Measurements from ENCODE around the gene SUN2. TPM values are rescaled to one million over a fixed set of nuclear protein-coding genes. Genes with fewer than 3 reads are reported as not detected.

SUN2 gene
- total and polyA plus RNA-seq, 8 donors = 25.3 to 387 (median 117) TPM

- no peak for DNase-seq
- WGBS, 5 donors = 88 to 95% (median 93%) methylated on average over 14 to 18 of the region's 18 CpGs
- TF ChIP-seq POLR2A (IDR thresholded peaks at IDR 0.05) (no peak), POLR2AphosphoS5 (IDR thresholded peaks at IDR 0.05) (no peak), EP300 (IDR thresholded peaks at IDR 0.05) (no peak), CTCF (IDR thresholded peaks at IDR 0.05) (no peak)
Measured at GRCh38 chr22:38725900-38726655, 29.7 kb downstream of the SUN2 start.

GRCh38 chr22:38724926-38725571, 30.7 kb downstream of the SUN2 start:
- no peak overlapping the region for H3K4me3 ChIP-seq
- H3K27ac ChIP-seq = no peak overlapping the region
- intact Hi-C loops (cut with DNase I; ENCODE audit: low total_unique reads) = no loop called here
- no peaks in the 10 kb centered on the region for H3K27me3 ChIP-seq
- peaks cover 79 to 100% (median 100%) of the 10 kb centered on the region in 4 donors for H3K36me3 ChIP-seq
- DNase-seq = peak in 1 of 2 donors; percentile 51
- peak in 1 of 3 donors; percentile 11 for TF ChIP-seq POLR2AphosphoS5 (IDR thresholded peaks at IDR 0.05)
- no peak for TF ChIP-seq EP300 (IDR thresholded peaks at IDR 0.05)
- no peak for TF ChIP-seq POLR2A (IDR thresholded peaks at IDR 0.05)
- peak in 2 of 7 experiments; percentile 15 for TF ChIP-seq CTCF (IDR thresholded peaks at IDR 0.05)
- no peaks in the 10 kb centered on the region for H3K4me1 ChIP-seq
- WGBS, 5 donors = 48 to 70% (median 56%) methylated on average over 3 of the region's 3 CpGs
- H3K9me3 ChIP-seq = no peaks in the 10 kb centered on the region

More at GRCh38 chr22:38725900-38726655, 29.7 kb downstream of the SUN2 start:
- Histone ChIP-seq H3K9me3 (no peaks in the 10 kb centered on the region), H3K4me1 (peaks cover 0 to under 1% (median 0%) of the 10 kb centered on the region in 4 donors), H3K36me3 (peaks cover 89 to 100% (median 100%) of the 10 kb centered on the region in 4 donors), H3K27ac (no peak overlapping the region), H3K4me3 (no peak overlapping the region), H3K27me3 (no peaks in the 10 kb centered on the region)
- intact Hi-C loops (cut with DNase I; ENCODE audit: low total_unique reads) = no loop called here

- Histone ChIP-seq H3K36me3 (peaks cover 70 to 99% (median 96%) of the 10 kb centered on the region in 4 donors), H3K27me3 (no peaks in the 10 kb centered on the region), H3K4me1 (peaks cover 0 to 3% (median 1%) of the 10 kb centered on the region in 4 donors), H3K9me3 (no peaks in the 10 kb centered on the region), H3K27ac (no peak overlapping the region), H3K4me3 (no peak overlapping the region)
- WGBS, 5 donors = 95 to 99% (median 97%) methylated on average over 7 of the region's 7 CpGs
- DNase-seq = no peak
- no peak for TF ChIP-seq POLR2A (IDR thresholded peaks at IDR 0.05)
- no peak for TF ChIP-seq POLR2AphosphoS5 (IDR thresholded peaks at IDR 0.05)
- no peak for TF ChIP-seq EP300 (IDR thresholded peaks at IDR 0.05)
- TF ChIP-seq CTCF (IDR thresholded peaks at IDR 0.05) = no peak
- intact Hi-C loops (cut with DNase I; ENCODE audit: low total_unique reads) = no loop called here
Measured at GRCh38 chr22:38724176-38724575, 31.6 kb downstream of the SUN2 start.

- intact Hi-C loops (cut with DNase I; ENCODE audit: low total_unique reads) = no loop called here
- H3K4me3 ChIP-seq = no peak overlapping the region
- H3K27ac ChIP-seq = no peak overlapping the region
- H3K4me1 ChIP-seq = peaks cover 7 to 20% (median 13%) of the 10 kb centered on the region in 4 donors
- H3K36me3 ChIP-seq = peaks cover 55 to 97% (median 91%) of the 10 kb centered on the region in 4 donors
- H3K9me3 ChIP-seq = no peaks in the 10 kb centered on the region
- WGBS, 5 donors = 86 to 93% (median 90%) methylated on average over 7 of the region's 7 CpGs
- no peaks in the 10 kb centered on the region for H3K27me3 ChIP-seq
- DNase-seq = no peak
- TF ChIP-seq CTCF (IDR thresholded peaks at IDR 0.05) (no peak), POLR2AphosphoS5 (IDR thresholded peaks at IDR 0.05) (no peak), POLR2A (IDR thresholded peaks at IDR 0.05) (no peak), EP300 (IDR thresholded peaks at IDR 0.05) (no peak)
Measured at GRCh38 chr22:38721551-38721950, 34.2 kb downstream of the SUN2 start.
